ENCODE results near the gene HOXB1.

GRCh38 chr17:48563385-48563838, 32.6 kb upstream of the HOXB1 start:
- TF ChIP-seq EZH2 (IDR thresholded peaks at IDR 0.05; ENCODE audit: insufficient read depth, poor library complexity, severe bottlenecking) = no peak
- TF ChIP-seq EZH2phosphoT487 (IDR thresholded peaks at IDR 0.05; ENCODE audit: insufficient read depth, low read depth) = no peak
